ENCODE data around the gene DLG5. TPM values are rescaled to one million over a fixed set of nuclear protein-coding genes. Genes with fewer than 3 reads are reported as not detected.

Gene DLG5
- total RNA-seq, 3 donors from 2014 or later = 43.0 to 192 (median 138) TPM

GRCh38 chr10:77818378-77818777 is 108.2 kb downstream of the DLG5 start:
- Histone ChIP-seq H3K4me1 (no peaks in the 10 kb centered on the region), H3K27me3 (no peaks in the 10 kb centered on the region), H3K27ac (no peak overlapping the region), H3K4me3 (no peak overlapping the region), H3K9me3 (no peaks in the 10 kb centered on the region), H3K36me3 (peaks cover 34% of the 10 kb centered on the region)
- intact Hi-C loops (cut with DNase I; ENCODE audit: low total_unique reads) = no loop called here
- TF ChIP-seq POLR2AphosphoS5 (IDR thresholded peaks at IDR 0.05) = no peak
- no peak for TF ChIP-seq POLR2A (IDR thresholded peaks at IDR 0.05)
- no peak for TF ChIP-seq CTCF (IDR thresholded peaks at IDR 0.05)
- DNase-seq (ENCODE audit: low spot score in 2 of 2) = no peak

GRCh38 chr10:77817541-77817940 is 109.0 kb downstream of the DLG5 start:
- no peaks in the 10 kb centered on the region for H3K9me3 ChIP-seq
- no peak for DNase-seq (ENCODE audit: low spot score in 2 of 2)
- no peak overlapping the region for H3K27ac ChIP-seq
- intact Hi-C loops (cut with DNase I; ENCODE audit: low total_unique reads) = no loop called here
- H3K4me3 ChIP-seq = no peak overlapping the region
- no peaks in the 10 kb centered on the region for H3K27me3 ChIP-seq
- no peaks in the 10 kb centered on the region for H3K4me1 ChIP-seq
- TF ChIP-seq POLR2A (IDR thresholded peaks at IDR 0.05) (no peak), CTCF (IDR thresholded peaks at IDR 0.05) (no peak), POLR2AphosphoS5 (IDR thresholded peaks at IDR 0.05) (no peak)
- H3K36me3 ChIP-seq = peaks cover 31% of the 10 kb centered on the region

GRCh38 chr10:77816311-77816710 is 110.2 kb downstream of the DLG5 start:
- intact Hi-C loops (cut with DNase I; ENCODE audit: low total_unique reads) = no loop called here

GRCh38 chr10:77812741-77813140 is 113.8 kb downstream of the DLG5 start:
- Histone ChIP-seq H3K9me3 (no peaks in the 10 kb centered on the region), H3K36me3 (peaks cover 41% of the 10 kb centered on the region), H3K27ac (no peak overlapping the region)

More at GRCh38 chr10:77816311-77816710, 110.2 kb downstream of the DLG5 start:
- Histone ChIP-seq H3K4me3 (no peak overlapping the region), H3K4me1 (no peaks in the 10 kb centered on the region), H3K9me3 (no peaks in the 10 kb centered on the region), H3K27me3 (no peaks in the 10 kb centered on the region), H3K36me3 (peaks cover 29% of the 10 kb centered on the region), H3K27ac (no peak overlapping the region)
- no peak for DNase-seq (ENCODE audit: low spot score in 2 of 2)
- TF ChIP-seq POLR2A (IDR thresholded peaks at IDR 0.05) (no peak), CTCF (IDR thresholded peaks at IDR 0.05) (no peak), POLR2AphosphoS5 (IDR thresholded peaks at IDR 0.05) (no peak)

More at GRCh38 chr10:77812741-77813140, 113.8 kb downstream of the DLG5 start:
- H3K4me3 ChIP-seq = no peak overlapping the region
- DNase-seq (ENCODE audit: low spot score in 2 of 2) = no peak
- no peaks in the 10 kb centered on the region for H3K4me1 ChIP-seq
- intact Hi-C loops (cut with DNase I; ENCODE audit: low total_unique reads) = no loop called here
- no peak for TF ChIP-seq CTCF (IDR thresholded peaks at IDR 0.05)
- no peak for TF ChIP-seq POLR2A (IDR thresholded peaks at IDR 0.05)
- no peak for TF ChIP-seq POLR2AphosphoS5 (IDR thresholded peaks at IDR 0.05)
- no peaks in the 10 kb centered on the region for H3K27me3 ChIP-seq
